Progenitor cell of endocrine pancreas (in vitro differentiated cells): Measurements from ENCODE around the gene DNAH17. TPM values are rescaled to one million over a fixed set of nuclear protein-coding genes. Genes with fewer than 3 reads are reported as not detected.

Experiments used
- DNase-seq: peaks from one replicate; pipeline ENCODE4 v3.0.0; 2021; ENCODE audit warnings: low spot score; ENCODE audit not compliant: unreplicated experiment
- H3K27ac Mint-ChIP-seq: 2 replicates; pipeline ENCODE4 v1.8.0; 2021; ENCODE audit warnings: mild to moderate bottlenecking, moderate library complexity, mixed read lengths
- H3K27me3 Mint-ChIP-seq: 2 replicates; pipeline ENCODE4 v1.8.0; 2021; ENCODE audit warnings: mixed read lengths
- H3K36me3 Mint-ChIP-seq: 2 replicates; pipeline ENCODE4 v1.8.0; 2022; ENCODE audit warnings: mixed read lengths; ENCODE audit not compliant: insufficient read depth
- H3K4me1 Mint-ChIP-seq: 2 replicates; pipeline ENCODE4 v1.8.0; 2021; ENCODE audit warnings: low read depth, mixed read lengths
- H3K4me3 Mint-ChIP-seq: 2 replicates; pipeline ENCODE4 v1.8.0; 2021; ENCODE audit warnings: low read depth, mild to moderate bottlenecking, moderate library complexity, mixed read lengths
- H3K9me3 Mint-ChIP-seq: 2 replicates; pipeline ENCODE4 v1.8.0; 2021; ENCODE audit warnings: low read depth, mixed read lengths
- total RNA-seq: library from RNA; stranded (reverse); gene quantifications from 2 replicates; pipeline ENCODE4 v1.2.1, GENCODE V29; 2021
- TF ChIP-seq, protein P1 (sequence below): fragments of 200-600 bp; sonication (generic); IDR thresholded peaks from one replicate; pipeline ENCODE4 v1.5.0; 2021; ENCODE audit warnings: antibody characterized with exemption, mild to moderate bottlenecking; ENCODE audit not compliant: unreplicated experiment

The DNAH17 gene
- total RNA-seq, 1 donor from 2014 or later = not detected

DNA sequence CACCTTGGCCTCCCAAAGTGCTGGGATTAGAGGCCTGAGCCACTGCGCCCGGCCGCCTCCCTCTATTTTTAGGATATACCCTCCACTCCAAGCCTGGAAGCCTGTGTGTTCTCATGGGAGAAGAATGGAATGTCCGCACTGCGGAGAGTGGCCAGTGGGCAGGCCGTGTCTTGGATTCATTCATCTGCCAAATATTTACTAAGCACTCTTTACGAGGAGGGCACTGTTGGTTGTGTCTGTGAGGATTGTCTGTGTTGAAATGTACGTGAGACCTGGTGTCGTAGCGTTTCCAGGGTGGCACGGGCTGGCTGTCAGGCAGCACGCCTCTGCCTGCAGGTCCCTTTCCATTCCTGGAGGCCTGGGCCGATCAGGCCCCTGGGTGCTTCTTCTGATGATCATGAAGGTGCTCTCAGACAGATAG is 179.5 kb downstream of the DNAH17 start:
- Mint-ChIP-seq H3K4me1 (peaks cover 11% of the 10 kb centered on the region), H3K4me3 (no peak overlapping the region), H3K27ac (no peak overlapping the region), H3K27me3 (no peaks in the 10 kb centered on the region), H3K9me3 (no peaks in the 10 kb centered on the region), H3K36me3 (peaks cover 29% of the 10 kb centered on the region)
- DNase-seq = no peak
- TF ChIP-seq, protein P1, sequence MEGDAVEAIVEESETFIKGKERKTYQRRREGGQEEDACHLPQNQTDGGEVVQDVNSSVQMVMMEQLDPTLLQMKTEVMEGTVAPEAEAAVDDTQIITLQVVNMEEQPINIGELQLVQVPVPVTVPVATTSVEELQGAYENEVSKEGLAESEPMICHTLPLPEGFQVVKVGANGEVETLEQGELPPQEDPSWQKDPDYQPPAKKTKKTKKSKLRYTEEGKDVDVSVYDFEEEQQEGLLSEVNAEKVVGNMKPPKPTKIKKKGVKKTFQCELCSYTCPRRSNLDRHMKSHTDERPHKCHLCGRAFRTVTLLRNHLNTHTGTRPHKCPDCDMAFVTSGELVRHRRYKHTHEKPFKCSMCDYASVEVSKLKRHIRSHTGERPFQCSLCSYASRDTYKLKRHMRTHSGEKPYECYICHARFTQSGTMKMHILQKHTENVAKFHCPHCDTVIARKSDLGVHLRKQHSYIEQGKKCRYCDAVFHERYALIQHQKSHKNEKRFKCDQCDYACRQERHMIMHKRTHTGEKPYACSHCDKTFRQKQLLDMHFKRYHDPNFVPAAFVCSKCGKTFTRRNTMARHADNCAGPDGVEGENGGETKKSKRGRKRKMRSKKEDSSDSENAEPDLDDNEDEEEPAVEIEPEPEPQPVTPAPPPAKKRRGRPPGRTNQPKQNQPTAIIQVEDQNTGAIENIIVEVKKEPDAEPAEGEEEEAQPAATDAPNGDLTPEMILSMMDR = no peak

DNA sequence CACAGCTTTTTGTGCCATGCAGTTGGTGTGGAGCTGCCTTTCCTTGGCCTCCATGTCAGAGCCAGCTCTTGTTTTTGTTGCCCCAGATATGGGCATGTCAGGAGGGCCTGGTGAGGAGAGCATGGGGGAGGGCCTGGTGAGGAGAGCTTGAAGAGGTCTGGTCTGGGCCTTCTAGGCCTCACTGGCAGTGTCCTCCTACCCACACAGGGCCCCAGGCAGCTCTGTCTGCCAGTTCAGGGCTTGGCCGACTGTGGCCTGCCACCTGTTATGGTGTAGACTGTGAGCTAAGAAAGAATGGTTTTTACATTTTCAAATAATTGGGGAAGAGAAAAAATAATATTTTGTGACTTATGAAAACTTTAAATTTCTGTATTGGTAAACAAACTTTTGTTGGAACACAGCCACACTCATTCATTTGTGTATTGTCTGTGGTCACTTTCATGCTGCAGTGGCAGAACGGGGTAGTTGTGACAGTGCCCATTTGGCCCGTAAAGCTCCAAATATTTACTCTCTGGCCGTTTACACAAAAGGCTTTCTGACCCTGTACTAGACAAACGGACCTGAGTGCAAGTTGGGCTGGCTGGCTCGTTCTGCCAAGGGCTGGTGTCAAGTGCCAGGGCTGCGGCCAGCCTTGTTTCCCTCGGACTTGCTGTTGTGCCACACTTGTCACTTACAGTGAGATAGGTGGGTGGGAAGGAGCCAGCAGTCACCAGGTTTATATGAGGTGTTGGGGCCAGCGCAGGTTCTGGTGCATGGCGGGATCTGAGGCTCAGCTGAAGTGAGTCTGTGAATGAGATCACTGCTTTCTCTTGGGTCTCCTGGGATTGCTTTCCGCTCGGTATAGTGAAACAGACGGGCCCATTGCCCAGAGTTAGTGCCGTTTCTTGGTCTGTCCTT is 180.5 kb downstream of the DNAH17 start:
- peaks cover 16% of the 10 kb centered on the region for H3K4me1 Mint-ChIP-seq
- TF ChIP-seq, protein P1 = no peak
- H3K36me3 Mint-ChIP-seq = peaks cover 27% of the 10 kb centered on the region
- DNase-seq = no peak
- H3K4me3 Mint-ChIP-seq = no peak overlapping the region
- peak overlapping the region; percentile 24 for H3K27ac Mint-ChIP-seq
- no peaks in the 10 kb centered on the region for H3K27me3 Mint-ChIP-seq
- H3K9me3 Mint-ChIP-seq = no peaks in the 10 kb centered on the region

GRCh38 chr17:78395155-78395554 is 182.0 kb downstream of the DNAH17 start:
- H3K27ac Mint-ChIP-seq = peak overlapping the region; percentile 84

GRCh38 chr17:78394209-78394608 is 183.0 kb downstream of the DNAH17 start:
- TF ChIP-seq, protein P1 = no peak
- H3K4me1 Mint-ChIP-seq = peaks cover 19% of the 10 kb centered on the region
- peaks cover 19% of the 10 kb centered on the region for H3K36me3 Mint-ChIP-seq
- H3K27me3 Mint-ChIP-seq = no peaks in the 10 kb centered on the region
- H3K9me3 Mint-ChIP-seq = no peaks in the 10 kb centered on the region
- H3K27ac Mint-ChIP-seq = peak overlapping the region; percentile 84
- no peak for DNase-seq
- H3K4me3 Mint-ChIP-seq = peak overlapping the region; percentile 32

More at GRCh38 chr17:78395155-78395554, 182.0 kb downstream of the DNAH17 start:
- TF ChIP-seq, protein P1 = no peak
- Mint-ChIP-seq H3K4me1 (peaks cover 18% of the 10 kb centered on the region), H3K9me3 (no peaks in the 10 kb centered on the region), H3K4me3 (no peak overlapping the region), H3K36me3 (peaks cover 24% of the 10 kb centered on the region), H3K27me3 (no peaks in the 10 kb centered on the region)
- DNase-seq = no peak

- TF ChIP-seq, protein P1 = no peak
- no peaks in the 10 kb centered on the region for H3K9me3 Mint-ChIP-seq
- no peaks in the 10 kb centered on the region for H3K27me3 Mint-ChIP-seq
- peaks cover 14% of the 10 kb centered on the region for H3K36me3 Mint-ChIP-seq
- DNase-seq = no peak
- peaks cover 19% of the 10 kb centered on the region for H3K4me1 Mint-ChIP-seq
- peak overlapping the region; percentile 90 for H3K27ac Mint-ChIP-seq
- no peak overlapping the region for H3K4me3 Mint-ChIP-seq
Measured at GRCh38 chr17:78393575-78393974, 183.6 kb downstream of the DNAH17 start.
